ENCODE results near the gene MCU. TPM values are rescaled to one million over a fixed set of nuclear protein-coding genes. Genes with fewer than 3 reads are reported as not detected.

The MCU gene
- polyA plus RNA-seq, 1 donor (not counting 4 experiments of a cell fraction or from before 2014, with no cell fraction given): 103 TPM

DNA sequence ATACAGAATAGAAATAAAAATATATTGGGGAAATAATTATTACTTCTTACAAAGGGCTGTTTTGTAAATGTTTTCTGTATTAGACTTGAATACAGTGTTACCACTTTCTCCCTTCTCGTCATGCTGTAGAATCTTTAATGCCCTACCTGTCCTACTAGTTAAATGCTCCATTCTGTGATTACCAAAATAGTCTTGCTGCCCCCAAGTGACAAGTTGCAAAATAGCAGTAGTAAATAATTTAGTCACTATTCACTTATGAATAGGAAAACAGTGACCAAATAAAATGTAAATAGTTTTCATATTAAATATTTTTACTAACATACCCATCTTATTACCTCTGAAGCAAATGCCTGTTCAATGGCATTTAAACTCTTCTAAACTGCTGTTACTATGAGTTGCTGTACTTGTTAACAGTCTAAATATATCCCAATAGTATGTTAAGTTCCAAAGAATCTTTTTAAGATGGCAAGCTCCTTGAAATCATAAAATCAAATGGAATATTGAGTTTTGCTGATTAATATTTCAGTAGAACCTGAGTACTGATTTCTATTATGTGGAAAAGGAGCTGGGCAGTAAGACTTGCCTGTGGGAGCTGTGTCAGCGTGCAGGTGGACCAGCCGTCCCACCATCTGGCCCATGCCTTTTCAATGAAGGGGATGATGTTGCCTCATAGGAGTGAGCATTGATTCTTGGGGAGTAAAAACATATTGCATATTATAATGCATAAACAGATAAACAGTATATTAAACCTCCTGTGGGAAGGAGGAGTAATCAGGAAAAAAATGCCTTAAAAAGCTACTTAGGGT, 183.5 kb downstream of the MCU start:
- Histone ChIP-seq H3K79me2 (ENCODE audit: control insufficient read depth, insufficient read depth, low read length) (no peaks in the 10 kb centered on the region), H3K27ac (ENCODE audit: control insufficient read depth, insufficient read depth, low read length) (no peak overlapping the region), H3K4me2 (ENCODE audit: control insufficient read depth, extremely low read depth, insufficient read depth, low read depth, low read length) (no peak overlapping the region), H4K20me1 (ENCODE audit: control insufficient read depth, extremely low read depth, insufficient read depth, low read length) (no peaks in the 10 kb centered on the region), H2AFZ (ENCODE audit: control insufficient read depth, low read length) (no peak overlapping the region), H3K9ac (ENCODE audit: control insufficient read depth, extremely low read depth, insufficient read depth, low read length) (no peak overlapping the region), H3K9me3 (ENCODE audit: control insufficient read depth, low read depth, low read length) (no peaks in the 10 kb centered on the region), H3K36me3 (ENCODE audit: control insufficient read depth in 2 of 2, extremely low read depth in 1 of 2, insufficient read depth in 2 of 2, low read length in 2 of 2) (peaks cover 0 to 9% of the 10 kb centered on the region in 2 experiments), H3K9me1 (ENCODE audit: control insufficient read depth, extremely low read depth, insufficient read depth, low read length) (no peaks in the 10 kb centered on the region), H3K4me3 (ENCODE audit: control insufficient read depth in 2 of 3, extremely low read depth in 1 of 3, insufficient read depth in 2 of 3, low read depth in 1 of 3, low read length in 3 of 3) (no peak overlapping the region), H3K4me1 (ENCODE audit: control insufficient read depth, extremely low read depth, insufficient read depth, low read length) (peaks cover 3% of the 10 kb centered on the region), H3K27me3 (ENCODE audit: control insufficient read depth, extremely low read depth, insufficient read depth, low read length) (no peaks in the 10 kb centered on the region)
- FAIRE-seq (no peak), DNase-seq (ENCODE audit: low read depth, low spot score) (no peak)
- no peak for TF ChIP-seq EZH2 (IDR thresholded peaks at IDR 0.05; ENCODE audit: low read length)
- TF ChIP-seq, protein P1, sequence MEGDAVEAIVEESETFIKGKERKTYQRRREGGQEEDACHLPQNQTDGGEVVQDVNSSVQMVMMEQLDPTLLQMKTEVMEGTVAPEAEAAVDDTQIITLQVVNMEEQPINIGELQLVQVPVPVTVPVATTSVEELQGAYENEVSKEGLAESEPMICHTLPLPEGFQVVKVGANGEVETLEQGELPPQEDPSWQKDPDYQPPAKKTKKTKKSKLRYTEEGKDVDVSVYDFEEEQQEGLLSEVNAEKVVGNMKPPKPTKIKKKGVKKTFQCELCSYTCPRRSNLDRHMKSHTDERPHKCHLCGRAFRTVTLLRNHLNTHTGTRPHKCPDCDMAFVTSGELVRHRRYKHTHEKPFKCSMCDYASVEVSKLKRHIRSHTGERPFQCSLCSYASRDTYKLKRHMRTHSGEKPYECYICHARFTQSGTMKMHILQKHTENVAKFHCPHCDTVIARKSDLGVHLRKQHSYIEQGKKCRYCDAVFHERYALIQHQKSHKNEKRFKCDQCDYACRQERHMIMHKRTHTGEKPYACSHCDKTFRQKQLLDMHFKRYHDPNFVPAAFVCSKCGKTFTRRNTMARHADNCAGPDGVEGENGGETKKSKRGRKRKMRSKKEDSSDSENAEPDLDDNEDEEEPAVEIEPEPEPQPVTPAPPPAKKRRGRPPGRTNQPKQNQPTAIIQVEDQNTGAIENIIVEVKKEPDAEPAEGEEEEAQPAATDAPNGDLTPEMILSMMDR (optimal IDR thresholded peaks at IDR 0.05 in 1 of 3, IDR thresholded peaks at IDR 0.05 in 1 of 3, conservative IDR thresholded peaks at IDR 0.05 in 1 of 3; ENCODE audit: extremely low read depth in 1 of 3, insufficient read depth in 2 of 3, low read length in 3 of 3): peak in 1 of 3 experiments; percentile 35
- dilution Hi-C loops (cut with MboI; ENCODE audit: extremely low pct_ligation_motif_present, low sequenced_read_pairs): no loop called here

- dilution Hi-C loops (cut with MboI; ENCODE audit: extremely low pct_ligation_motif_present, low sequenced_read_pairs): no loop called here
- Histone ChIP-seq H3K79me2 (ENCODE audit: control insufficient read depth, insufficient read depth, low read length) (no peaks in the 10 kb centered on the region), H4K20me1 (ENCODE audit: control insufficient read depth, extremely low read depth, insufficient read depth, low read length) (no peaks in the 10 kb centered on the region), H3K4me2 (ENCODE audit: control insufficient read depth, extremely low read depth, insufficient read depth, low read depth, low read length) (no peak overlapping the region), H3K4me1 (ENCODE audit: control insufficient read depth, extremely low read depth, insufficient read depth, low read length) (peaks cover 6% of the 10 kb centered on the region), H3K27me3 (ENCODE audit: control insufficient read depth, extremely low read depth, insufficient read depth, low read length) (no peaks in the 10 kb centered on the region), H3K9ac (ENCODE audit: control insufficient read depth, extremely low read depth, insufficient read depth, low read length) (no peak overlapping the region), H3K9me3 (ENCODE audit: control insufficient read depth, low read depth, low read length) (no peaks in the 10 kb centered on the region), H3K27ac (ENCODE audit: control insufficient read depth, insufficient read depth, low read length) (no peak overlapping the region), H3K9me1 (ENCODE audit: control insufficient read depth, extremely low read depth, insufficient read depth, low read length) (no peaks in the 10 kb centered on the region), H2AFZ (ENCODE audit: control insufficient read depth, low read length) (no peak overlapping the region), H3K4me3 (ENCODE audit: control insufficient read depth in 2 of 3, extremely low read depth in 1 of 3, insufficient read depth in 2 of 3, low read depth in 1 of 3, low read length in 3 of 3) (no peak overlapping the region), H3K36me3 (ENCODE audit: control insufficient read depth in 2 of 2, extremely low read depth in 1 of 2, insufficient read depth in 2 of 2, low read length in 2 of 2) (no peaks in the 10 kb centered on the region)
- FAIRE-seq (no peak), DNase-seq (ENCODE audit: low read depth, low spot score) (no peak)
- TF ChIP-seq EZH2 (IDR thresholded peaks at IDR 0.05; ENCODE audit: low read length): no peak
- TF ChIP-seq, protein P1 (optimal IDR thresholded peaks at IDR 0.05 in 1 of 3, IDR thresholded peaks at IDR 0.05 in 1 of 3, conservative IDR thresholded peaks at IDR 0.05 in 1 of 3; ENCODE audit: extremely low read depth in 1 of 3, insufficient read depth in 2 of 3, low read length in 3 of 3): no peak
Observed at GRCh38 chr10:72879245-72879644, 187.3 kb downstream of the MCU start.

Measured in keratinocyte (primary cell).